GM12878 (cell line): Measurements from ENCODE around the gene ZFR. TPM values are rescaled to one million over a fixed set of nuclear protein-coding genes. Genes with fewer than 3 reads are reported as not detected.

Experiments
- ATAC-seq: fragments of 200-7000 bp; cut with Tn5 transposase; 3 replicates; pipeline ENCODE4 v1.9.1; 2020; ENCODE audit warnings: mild to moderate bottlenecking, moderate library complexity
- BruUV-seq: library from RNA; stranded (reverse); fragments of 400-500 nt; replicated peaks from 2 replicates; lab custom pipeline; 2021; lab: Mats Ljungman, UMichigan
- CTCF ChIA-PET: fragments of 300-600 bp; sonication (Branson Sonifier 250); formaldehyde crosslinking; extraction: SDS; loops from one replicate; lab custom pipeline; 2021; ENCODE audit warnings: inconsistent platforms; lab: Yijun Ruan, JAX
- POLR2A ChIA-PET: fragments of 350-600 bp; formaldehyde crosslinking; extraction: SDS; loops from one replicate; lab custom pipeline; 2021; ENCODE audit warnings: inconsistent platforms; lab: Charles Lee
- RAD21 ChIA-PET: fragments of 300-600 bp; sonication (Branson Sonifier 250); formaldehyde crosslinking; loops from one replicate; lab custom pipeline; 2023; ENCODE audit warnings: antibody characterized with exemption; ENCODE audit not compliant: unreplicated experiment; lab: Charles Lee
- SMC1A ChIA-PET: fragments of 300-600 bp; sonication (Branson Sonifier 250); formaldehyde crosslinking; loops from one replicate; lab custom pipeline; 2023; ENCODE audit not compliant: unreplicated experiment, uncharacterized antibody; lab: Charles Lee
- DNase-seq: peaks from one replicate; pipeline ENCODE4 v3.0.0-alpha.2; 2011; ENCODE audit warnings: low read depth, low spot score
- FAIRE-seq: peaks from 3 replicates; lab custom pipeline; 2011; peaks lifted over from hg19 to GRCh38; lab: Jason Lieb, UNC
- H2AFZ ChIP-seq: 2 replicates; pipeline ENCODE4 v1.6.0; 2011; ENCODE audit warnings: low read depth, low read length, control low read depth; ENCODE audit not compliant: control insufficient read depth
- H3K27ac ChIP-seq: 2 replicates; pipeline ENCODE4 v1.5.1; 2011; ENCODE audit warnings: control low read depth; ENCODE audit not compliant: control insufficient read depth, insufficient read depth
- H3K27me3 ChIP-seq, 2 experiments: replicated peaks in 1 of 2; 2 replicates each; pipeline versions ENCODE4 v1.6.0 to v1.6.1; 2011; ENCODE audit warnings: low read length in 1 of 2; ENCODE audit not compliant: control insufficient read depth in 2 of 2, insufficient read depth in 2 of 2
- H3K36me3 ChIP-seq, 2 experiments: 2 replicates each; pipeline ENCODE4 v1.5.1; 2011; ENCODE audit warnings: low read length in 1 of 2; ENCODE audit not compliant: control insufficient read depth in 2 of 2, insufficient read depth in 2 of 2
- H3K4me1 ChIP-seq: 2 replicates; pipeline ENCODE4 v1.6.1; 2011; ENCODE audit warnings: mild to moderate bottlenecking, low read length, moderate library complexity, mixed read lengths; ENCODE audit not compliant: control insufficient read depth, insufficient read depth
- H3K4me2 ChIP-seq: 2 replicates; pipeline ENCODE4 v1.6.0; 2011; ENCODE audit warnings: control low read depth; ENCODE audit not compliant: control insufficient read depth, insufficient read depth
- H3K4me3 ChIP-seq: fragments of 200-600 bp; sonication (generic); 2 replicates; pipeline ENCODE4 v1.5.1; 2016
- H3K79me2 ChIP-seq: 2 replicates; pipeline ENCODE4 v1.6.0; 2011; ENCODE audit warnings: low read length; ENCODE audit not compliant: control insufficient read depth, insufficient read depth
- H3K9ac ChIP-seq: 2 replicates; pipeline ENCODE4 v1.8.0; 2011; ENCODE audit warnings: low read length, control low read depth, mixed read lengths; ENCODE audit not compliant: control insufficient read depth, insufficient read depth
- H3K9me3 ChIP-seq: replicated peaks from 3 replicates; pipeline ENCODE4 v1.5.1; 2011; ENCODE audit warnings: mild to moderate bottlenecking, low read length; ENCODE audit not compliant: control insufficient read depth, insufficient read depth
- H4K20me1 ChIP-seq: 2 replicates; pipeline ENCODE4 v1.6.0; 2011; ENCODE audit not compliant: control insufficient read depth, insufficient read depth
- CREM ChIP-seq: IDR thresholded peaks from 2 replicates; pipeline ENCODE4 v1.6.1; 2014; ENCODE audit warnings: antibody characterized with exemption, low read depth
- NFYA ChIP-seq: IDR thresholded peaks from 2 replicates; pipeline ENCODE4 v1.6.1; 2011; ENCODE audit warnings: low read depth, mild to moderate bottlenecking, low read length, improper control_type of control experiment, borderline replicate concordance
- NFYB ChIP-seq: IDR thresholded peaks from 2 replicates; pipeline ENCODE4 v1.6.1; 2011; ENCODE audit warnings: low read depth, mild to moderate bottlenecking, low read length, improper control_type of control experiment, moderate library complexity; ENCODE audit not compliant: insufficient read depth
- NR2C2 ChIP-seq: IDR thresholded peaks from 2 replicates; pipeline ENCODE4 v1.6.1; 2011; ENCODE audit warnings: borderline replicate concordance, low read depth; ENCODE audit not compliant: control insufficient read depth, insufficient read length
- RAD21 ChIP-seq: IDR thresholded peaks from 2 replicates; pipeline ENCODE4 v1.6.1; 2011; ENCODE audit warnings: mild to moderate bottlenecking, low read depth, low read length, moderate library complexity; ENCODE audit not compliant: insufficient read depth
- WGBS: methylation state at CpG from one replicate; pipeline ENCODE4 v1.1.6; 2016; ENCODE audit warnings: low lambda C conversion rate; ENCODE audit not compliant: insufficient replicate concordance, insufficient coverage; ENCODE audit errors: missing lambda C conversion rate; 5-methylcytosine and 5-hydroxymethylcytosine counted together
- in situ Hi-C: fragments of 300-500 bp; cut with MboI; formaldehyde crosslinking; loops from 9 replicates; pipeline ENCODE4 v1.14.3; 2018; ENCODE audit warnings: mixed read lengths
- intact Hi-C: fragments of 100-400 bp; cut with micrococcal nuclease; formaldehyde crosslinking; loops from one replicate; pipeline ENCODE4 v1.14.2; 2022; ENCODE audit not compliant: unreplicated experiment
- polyA plus RNA-seq, 11 experiments: library from polyadenylated mRNA; depleted of rRNA in 4 of 11; unstranded in 6 of 11; stranded (reverse) in 5 of 11; fragments of >200 nt; fragmentation: Nextera tagmentation in 4 of 11; fragmentation: Illumina TruSeq in 1 of 11; extraction: Ambion mirVana in 4 of 11; extraction: Trizol in 1 of 11; gene quantifications; 1 replicate in 1 of 11; 2 replicates in 10 of 11; pipeline versions ENCODE4 v1.2.1 to v1.2.3, GENCODE V29; 2011 to 2016; ENCODE audit warnings: inconsistent platforms in 2 of 11, missing spikeins in 2 of 11, low read depth in 1 of 11
- total RNA-seq, 4 experiments: library from RNA; depleted of rRNA in 3 of 4; stranded (reverse); fragments of >200 nt in 3 of 4; fragmentation: Illumina TruSeq in 1 of 4; extraction: Trizol in 1 of 4; gene quantifications; 2 replicates each; pipeline versions ENCODE4 v1.2.1 to v1.2.3, GENCODE V29; 2013 to 2021

Gene ZFR
- total and polyA plus RNA-seq, 10 of the 15 experiments (the other 5 are each of a cell fraction or from before 2014, with no cell fraction given): 33.7 to 90.6 (median 72.9) TPM

DNA sequence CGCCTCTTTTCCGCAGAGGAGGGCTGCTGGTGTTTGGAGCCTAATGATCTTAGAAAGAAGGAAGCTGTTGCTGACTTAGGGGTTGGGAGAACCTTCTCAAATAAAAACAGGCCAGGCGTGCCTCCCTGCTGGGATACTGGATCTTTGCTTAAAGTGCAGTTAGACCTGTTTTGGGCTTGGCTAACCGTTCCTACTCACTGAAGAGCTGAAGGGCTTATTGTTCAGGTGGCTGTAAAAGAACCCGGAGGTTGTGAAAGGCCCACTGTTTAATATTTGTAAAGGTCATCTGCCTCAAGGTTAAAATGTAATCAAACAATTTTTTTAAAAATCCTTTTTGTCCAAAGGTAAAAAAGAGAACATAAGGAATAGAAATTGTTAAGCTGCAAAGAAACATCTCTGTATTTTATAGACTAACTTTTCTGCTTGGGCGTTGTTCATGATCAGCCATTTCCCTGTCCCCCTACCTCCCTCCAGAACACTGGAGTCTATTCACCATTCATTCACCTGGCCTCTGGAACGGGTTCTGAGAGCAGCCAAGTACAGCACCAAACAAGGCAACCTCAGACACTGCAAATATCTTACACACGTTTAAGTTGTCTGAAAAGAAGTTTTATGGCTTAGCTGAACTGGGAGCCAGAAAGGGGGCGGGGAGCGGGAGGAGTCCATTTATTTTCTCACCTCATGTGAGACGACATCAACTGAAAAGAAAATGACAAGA is 113.2 kb downstream of the ZFR start:
- intact Hi-C loops (no loop called here), in situ Hi-C loops (no loop called here)
- BruUV-seq: no TSS peak
- ATAC-seq (no peak), FAIRE-seq (no peak), DNase-seq (no peak)
- TF ChIP-seq NFYB (no peak), NR2C2 (no peak), CREM (no peak), RAD21 (no peak), NFYA (no peak)
- Histone ChIP-seq H3K4me1 (0 out of 2 replicates have a peak, but pooled peaks cover 4% of the 10 kb centered on the region), H3K4me3 (no peak overlapping the region), H3K27ac (no peak overlapping the region), H3K27me3 (no peaks in the 10 kb centered on the region), H3K9ac (no peak overlapping the region), H3K4me2 (no peak overlapping the region), H4K20me1 (no peaks in the 10 kb centered on the region), H3K9me3 (no peaks in the 10 kb centered on the region), H2AFZ (no peak overlapping the region), H3K36me3 (no peaks in the 10 kb centered on the region), H3K79me2 (no peaks in the 10 kb centered on the region)
- ChIA-PET CTCF (interaction anchor here (0.5 to 10.9 kb wide), 10 partner anchors 8 to 282 kb away, joined by 3 to 339 read pairs (median 8); no protein-coding TSS in a partner anchor), RAD21 (interaction anchor here (6.2 kb wide), 1 partner anchor 99 kb away, joined by 172 read pairs; no protein-coding TSS in a partner anchor), SMC1A (interaction anchor here (0.7 to 5.6 kb wide), 11 partner anchors 9 to 282 kb away, joined by 3 to 153 read pairs (median 4); no protein-coding TSS in a partner anchor), POLR2A (interaction anchor here (2.5 kb wide), 1 partner anchor 99 kb away, joined by 6 read pairs; no protein-coding TSS in a partner anchor)
- 47% methylated on average over 11 of the region's 11 CpGs for WGBS
